Stimulated activated naive CD8-positive, alpha-beta T cell treated with anti-CD3 and anti-CD28 coated beads, Interleukin-15, Interleukin-2, amounts not matched to agents 100 ng/mL and 50 ng/mL, for 24 hours (primary cell): Measurements from ENCODE around the gene TNFRSF14.

Experiments used
- H3K27ac Mint-ChIP-seq: one replicate; pipeline ENCODE4 v1.8.0; 2021; ENCODE audit warnings: mild to moderate bottlenecking, mixed read lengths
- H3K27me3 Mint-ChIP-seq: one replicate; pipeline ENCODE4 v1.8.0; 2021; ENCODE audit warnings: mixed read lengths
- H3K36me3 Mint-ChIP-seq: one replicate; pipeline ENCODE4 v1.8.0; 2021; ENCODE audit warnings: low read depth, mixed read lengths
- H3K4me1 Mint-ChIP-seq: one replicate; pipeline ENCODE4 v1.8.0; 2021; ENCODE audit warnings: low read depth, mixed read lengths
- H3K4me3 Mint-ChIP-seq: one replicate; pipeline ENCODE4 v1.8.0; 2021; ENCODE audit warnings: mild to moderate bottlenecking, mixed read lengths
- H3K9me3 Mint-ChIP-seq: one replicate; pipeline ENCODE4 v1.8.0; 2021; ENCODE audit warnings: mixed read lengths

Gene TNFRSF14

DNA sequence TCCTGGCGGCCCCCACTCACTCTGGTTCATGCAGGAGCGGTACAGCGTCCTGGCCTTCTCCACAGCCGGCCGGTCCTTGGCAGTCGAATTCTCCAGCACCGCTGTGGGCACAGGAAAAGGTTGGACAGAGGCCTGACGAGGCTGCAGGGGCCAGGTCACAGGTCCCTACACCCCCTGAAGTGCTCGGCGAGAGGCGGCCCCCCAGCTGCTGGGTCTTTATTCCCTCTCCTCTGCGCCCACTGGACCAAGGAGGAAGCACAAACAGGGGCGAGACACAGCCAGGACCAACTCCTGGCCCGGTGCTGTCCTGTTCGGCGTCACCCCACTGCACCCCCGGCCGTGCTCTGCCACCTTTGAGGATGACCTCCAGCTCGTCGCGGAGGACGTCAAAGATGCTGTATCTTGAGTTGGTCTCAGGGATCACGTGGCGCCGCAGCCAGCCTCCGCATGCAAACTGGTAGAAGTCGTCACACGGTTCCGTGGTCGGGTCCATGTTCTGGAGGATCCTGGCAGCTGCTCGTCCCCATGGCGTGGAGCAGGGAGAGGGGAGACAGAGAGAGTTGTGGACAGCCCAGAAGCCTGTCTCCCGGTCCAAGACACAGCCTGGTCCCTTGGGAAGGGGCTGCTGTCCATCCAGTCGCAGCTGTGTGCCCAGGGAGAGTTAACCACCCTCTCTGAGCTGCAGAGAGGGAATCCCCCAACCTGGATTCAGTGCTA lies 53.3 kb downstream of the TNFRSF14 start:
- Mint-ChIP-seq H3K27me3 (no peaks in the 10 kb centered on the region), H3K36me3 (no peaks in the 10 kb centered on the region), H3K9me3 (peaks cover 8% of the 10 kb centered on the region), H3K4me3 (no peak overlapping the region), H3K4me1 (no peaks in the 10 kb centered on the region), H3K27ac (no peak overlapping the region)

DNA sequence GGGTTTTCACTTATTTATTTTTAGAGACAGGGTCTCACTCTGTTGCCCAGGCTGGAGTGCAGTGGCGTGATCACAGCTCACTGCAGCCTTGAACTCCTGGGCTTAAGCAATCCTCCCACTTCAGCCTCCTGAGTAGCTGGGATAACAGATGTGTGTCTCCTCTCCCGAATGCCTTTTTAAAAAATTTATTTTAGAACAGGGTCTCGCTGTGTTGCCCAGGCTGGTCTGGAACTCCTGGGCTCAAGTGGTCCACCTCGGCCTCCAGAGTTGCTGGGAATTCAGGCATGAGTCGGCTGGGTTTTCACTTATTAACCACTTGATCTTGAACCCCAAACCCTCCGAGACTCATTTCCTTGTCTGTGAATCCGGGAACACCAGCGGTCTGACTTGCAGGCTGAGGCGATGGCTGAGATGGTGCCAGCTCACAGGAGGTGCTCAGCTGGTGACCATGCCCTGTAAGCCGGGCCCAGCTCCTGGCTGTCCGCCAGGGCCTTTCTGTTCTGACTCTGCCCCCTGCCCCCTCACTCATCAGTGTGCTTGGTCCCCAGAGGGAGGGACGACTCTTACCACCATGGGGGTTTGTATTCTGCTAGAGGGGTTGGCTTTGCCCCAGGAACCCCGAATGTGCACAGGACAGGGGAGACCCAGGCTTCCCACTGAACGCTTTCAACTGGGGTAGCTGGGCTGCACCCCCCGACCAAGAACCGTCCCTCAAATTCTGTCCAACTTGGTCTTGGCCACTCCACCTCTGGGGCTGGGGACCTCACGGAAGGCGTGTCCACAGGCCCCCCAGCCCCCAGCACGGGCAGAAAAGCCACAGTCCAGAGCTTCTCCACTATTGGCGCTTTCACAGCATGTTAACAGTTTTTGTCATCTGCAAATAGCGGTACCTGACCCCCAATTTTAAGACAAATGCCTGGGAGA lies 54.1 kb downstream of the TNFRSF14 start:
- Mint-ChIP-seq H3K4me3 (no peak overlapping the region), H3K36me3 (no peaks in the 10 kb centered on the region)

DNA sequence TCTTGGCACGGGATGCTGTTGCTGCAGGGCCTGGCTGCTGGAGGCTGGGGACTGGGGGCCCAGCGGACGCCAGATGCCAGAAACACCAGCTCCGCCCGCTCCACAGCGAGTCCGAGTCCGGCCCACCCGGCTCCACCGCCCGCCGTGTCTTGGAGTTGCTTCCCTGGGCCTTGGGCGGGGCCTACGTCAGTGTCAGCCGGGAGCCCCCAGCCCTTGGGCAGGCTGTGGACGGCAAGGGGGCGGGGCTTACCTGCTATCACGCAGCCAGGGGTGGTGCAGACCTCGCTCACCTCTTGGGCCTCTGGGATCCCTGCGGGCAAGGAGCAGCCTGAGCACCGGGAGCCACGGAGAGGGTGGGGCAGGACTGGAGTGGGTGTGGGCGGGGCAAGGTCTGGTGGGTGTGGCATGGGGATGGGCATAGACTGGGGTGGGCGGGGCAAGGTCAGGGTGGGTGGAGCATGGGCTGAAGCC lies 54.9 kb downstream of the TNFRSF14 start:
- Mint-ChIP-seq H3K9me3 (peaks cover 18% of the 10 kb centered on the region), H3K27ac (no peak overlapping the region), H3K4me3 (no peak overlapping the region), H3K36me3 (no peaks in the 10 kb centered on the region), H3K27me3 (no peaks in the 10 kb centered on the region), H3K4me1 (no peaks in the 10 kb centered on the region)

More for the DNA sequence above, 54.1 kb downstream of the TNFRSF14 start:
- peaks cover 13% of the 10 kb centered on the region for H3K9me3 Mint-ChIP-seq
- no peak overlapping the region for H3K27ac Mint-ChIP-seq
- H3K27me3 Mint-ChIP-seq = no peaks in the 10 kb centered on the region
- H3K4me1 Mint-ChIP-seq = no peaks in the 10 kb centered on the region

DNA sequence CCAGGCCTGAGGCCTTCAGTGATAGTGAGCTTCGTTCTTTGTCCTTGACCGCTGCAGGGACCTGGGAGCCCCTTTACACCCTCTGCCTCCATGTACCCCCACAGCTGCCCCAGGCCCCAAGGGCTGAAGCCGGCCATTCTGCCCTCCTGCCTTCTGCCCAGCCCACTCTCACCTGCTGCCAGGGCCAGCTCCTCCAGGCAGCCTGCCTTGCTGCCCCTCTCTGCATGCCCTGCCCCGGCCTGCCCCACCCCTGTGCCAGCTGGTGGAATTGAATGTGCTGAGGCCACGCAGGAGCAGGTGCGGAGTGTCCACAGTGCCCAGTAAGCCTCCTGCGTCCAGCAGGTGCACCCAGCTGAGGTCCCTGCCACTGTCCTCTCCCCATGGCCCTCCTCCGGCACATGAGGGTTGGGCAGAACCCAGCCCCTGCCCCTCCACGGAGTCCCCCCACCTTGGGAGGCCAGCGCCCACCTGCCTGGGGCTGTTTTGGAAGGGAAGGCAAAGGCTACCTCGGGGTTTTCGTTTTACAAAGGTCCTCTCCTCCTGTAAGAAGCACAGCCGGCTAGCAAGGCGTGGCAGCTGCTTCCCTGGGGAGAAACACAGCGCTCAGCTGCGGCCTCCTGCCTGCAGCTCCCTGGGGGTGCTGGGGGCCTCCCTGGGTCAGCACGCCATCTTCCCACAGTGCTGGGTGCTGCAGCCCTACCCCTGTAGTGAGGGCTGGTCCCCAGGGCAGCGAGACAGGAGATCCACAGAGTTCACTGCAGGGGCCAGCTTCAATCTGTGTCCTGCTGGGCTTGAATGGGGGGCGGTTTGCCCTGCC lies 55.7 kb downstream of the TNFRSF14 start:
- no peaks in the 10 kb centered on the region for H3K4me1 Mint-ChIP-seq
- peaks cover 24% of the 10 kb centered on the region for H3K9me3 Mint-ChIP-seq
- H3K36me3 Mint-ChIP-seq = no peaks in the 10 kb centered on the region
- no peak overlapping the region for H3K4me3 Mint-ChIP-seq
- no peaks in the 10 kb centered on the region for H3K27me3 Mint-ChIP-seq
- no peak overlapping the region for H3K27ac Mint-ChIP-seq

DNA sequence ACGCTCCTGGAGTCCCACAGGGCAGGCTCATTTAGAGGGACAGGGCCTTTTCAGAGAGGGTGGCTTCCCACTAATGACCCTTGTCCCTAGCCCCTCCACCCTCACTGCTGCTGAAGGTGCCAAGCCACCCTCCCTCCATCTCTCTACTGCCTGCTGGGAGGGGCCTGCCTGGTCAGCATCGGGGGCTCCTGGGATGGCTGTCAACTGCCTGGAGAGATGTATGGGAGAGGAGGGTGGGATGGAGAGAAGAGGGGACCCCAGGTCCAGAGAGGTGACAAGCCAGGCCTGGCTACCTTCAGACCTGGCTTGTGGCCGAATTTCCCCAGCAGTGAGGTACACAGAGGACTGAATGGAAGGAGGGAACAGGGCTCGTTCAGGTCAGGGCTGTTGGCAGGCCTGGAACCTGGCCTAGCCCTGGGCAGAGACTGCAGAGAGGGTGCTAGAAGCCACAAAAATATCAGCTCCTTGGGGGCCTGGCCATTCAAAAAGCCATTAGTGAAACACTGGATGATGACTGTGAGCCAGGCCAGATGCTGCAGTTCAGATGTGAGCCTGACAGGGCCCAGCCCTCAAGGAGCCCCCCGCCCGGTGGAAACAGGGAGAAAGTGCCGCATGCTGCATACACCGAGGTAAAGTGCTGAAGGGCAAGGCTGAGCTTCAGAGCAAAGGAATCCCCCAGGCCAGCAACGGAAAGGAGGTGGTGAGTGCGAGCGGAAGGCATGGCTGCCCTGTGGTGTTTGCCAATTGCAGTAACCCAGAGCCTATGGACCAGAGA lies 56.6 kb downstream of the TNFRSF14 start:
- no peak overlapping the region for H3K4me3 Mint-ChIP-seq
- H3K9me3 Mint-ChIP-seq = peaks cover 24% of the 10 kb centered on the region
- H3K27me3 Mint-ChIP-seq = no peaks in the 10 kb centered on the region
- H3K27ac Mint-ChIP-seq = no peak overlapping the region
- H3K4me1 Mint-ChIP-seq = no peaks in the 10 kb centered on the region
- H3K36me3 Mint-ChIP-seq = no peaks in the 10 kb centered on the region
